Effector memory CD4-positive, alpha-beta T cell (primary cell): ENCODE results near the gene UPF3A.
"Not testable (repeated sequence)": the region's sequence is repeated elsewhere in the genome, so short reads cannot be mapped to it uniquely, and the experiment has no call there.

Experiments used
- DNase-seq, 3 donors: peaks; one replicate each; pipeline ENCODE4 v3.0.0-alpha.2; 2020
- H3K27ac ChIP-seq: 2 replicates; pipeline ENCODE4 v1.7.0; 2013; ENCODE audit warnings: mild to moderate bottlenecking, low read length, moderate library complexity; ENCODE audit not compliant: insufficient read depth, poor library complexity, severe bottlenecking
- H3K27me3 ChIP-seq: replicated peaks from 2 replicates; pipeline ENCODE4 v1.7.0; 2013; ENCODE audit warnings: mild to moderate bottlenecking, low read length; ENCODE audit not compliant: insufficient read depth, control insufficient read depth, poor library complexity, severe bottlenecking
- H3K36me3 ChIP-seq: 2 replicates; pipeline ENCODE4 v1.7.0; 2013; ENCODE audit warnings: mild to moderate bottlenecking, low read length, moderate library complexity; ENCODE audit not compliant: control insufficient read depth, insufficient read depth
- H3K4me1 ChIP-seq: 2 replicates; pipeline ENCODE4 v1.7.0; 2013; ENCODE audit warnings: low read length, mild to moderate bottlenecking; ENCODE audit not compliant: control insufficient read depth, insufficient read depth, poor library complexity, severe bottlenecking
- H3K4me3 ChIP-seq: 2 replicates; pipeline ENCODE4 v1.7.0; 2013; ENCODE audit warnings: low read length, low read depth, mild to moderate bottlenecking; ENCODE audit not compliant: insufficient read depth, poor library complexity, severe bottlenecking
- H3K9me3 ChIP-seq: 2 replicates; pipeline ENCODE4 v1.7.0; 2013; ENCODE audit warnings: mild to moderate bottlenecking, low read length, moderate library complexity; ENCODE audit not compliant: control insufficient read depth

The UPF3A gene

GRCh38 chr13:114261328-114261965 lies 20.0 kb upstream of the UPF3A start:
- Histone ChIP-seq H3K36me3 (peaks cover 48% of the 10 kb centered on the region), H3K4me3 (no peak overlapping the region), H3K27ac (no peak overlapping the region), H3K27me3 (no peaks in the 10 kb centered on the region), H3K9me3 (no peaks in the 10 kb centered on the region), H3K4me1 (peaks cover 8% of the 10 kb centered on the region)
- DNase-seq, result no peak

GRCh38 chr13:114263578-114263977 lies 17.8 kb upstream of the UPF3A start:
- H3K27ac ChIP-seq, result no peak overlapping the region
- H3K36me3 ChIP-seq, result peaks cover 33% of the 10 kb centered on the region
- peaks cover 13% of the 10 kb centered on the region for H3K4me1 ChIP-seq
- H3K9me3 ChIP-seq, result no peaks in the 10 kb centered on the region
- DNase-seq, result peak in 2 of 3 donors; percentile 8 to 11
- no peaks in the 10 kb centered on the region for H3K27me3 ChIP-seq
- H3K4me3 ChIP-seq, result no peak overlapping the region

DNA sequence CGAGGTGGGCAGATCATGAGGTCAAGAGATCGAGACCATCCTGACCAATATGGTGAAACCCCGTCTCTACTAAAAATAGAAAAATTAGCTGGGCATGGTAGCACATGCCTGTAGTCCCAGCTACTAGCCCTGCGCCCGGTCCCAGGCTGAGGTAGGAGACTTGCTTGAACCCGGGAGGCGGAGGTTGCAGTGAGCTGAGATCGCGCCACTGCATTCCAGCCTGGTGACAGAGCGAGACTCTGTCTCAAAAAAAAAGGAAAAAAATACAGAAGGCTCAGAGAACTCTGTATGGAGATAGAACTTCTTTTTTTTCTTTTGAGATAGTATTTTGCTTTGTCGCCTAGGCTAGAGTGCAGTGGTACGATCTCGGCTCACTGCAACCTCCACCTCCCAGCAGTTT lies 17.1 kb upstream of the UPF3A start:
- H3K27me3 ChIP-seq, DNase-seq, H3K27ac ChIP-seq, H3K9me3 ChIP-seq, H3K4me3 ChIP-seq: not testable (repeated sequence)
- Histone ChIP-seq H3K4me1 (peaks cover 18% of the 10 kb centered on the region), H3K36me3 (peaks cover 27% of the 10 kb centered on the region)

DNA sequence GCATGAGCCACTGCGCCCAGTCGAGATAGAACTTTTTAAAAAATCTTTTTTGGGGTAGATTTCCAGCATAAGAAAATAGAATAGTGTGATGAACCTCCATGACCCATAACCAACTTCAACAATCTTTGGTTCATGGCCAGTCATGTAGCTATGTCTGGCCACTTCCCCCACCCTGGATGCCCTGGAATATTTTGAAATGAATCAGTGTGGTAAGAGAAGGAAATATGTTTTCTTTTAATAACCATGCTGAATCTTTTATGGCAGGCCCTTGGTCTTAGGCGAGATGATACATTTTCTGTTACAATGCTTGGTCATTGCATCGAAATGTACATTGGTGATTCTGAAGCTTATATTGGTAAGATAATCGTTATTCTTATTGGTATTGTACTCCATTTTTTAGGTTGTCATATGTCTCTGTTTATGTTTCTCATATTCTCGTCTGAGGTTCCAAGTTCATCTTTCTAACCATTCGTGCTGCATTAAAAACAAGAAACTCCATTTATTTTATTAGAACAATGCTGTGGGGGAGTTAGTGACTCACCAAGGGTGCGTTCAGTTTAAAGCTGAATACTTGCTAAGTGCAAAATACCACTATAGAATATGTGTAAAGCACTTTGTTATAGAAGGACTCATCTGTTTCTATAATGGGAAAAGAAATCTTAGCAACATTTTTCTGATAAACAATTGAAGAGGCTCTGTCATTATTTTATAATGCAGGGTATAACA lies 16.4 kb upstream of the UPF3A start:
- Histone ChIP-seq H3K4me1 (peaks cover 18% of the 10 kb centered on the region), H3K4me3 (no peak overlapping the region), H3K27ac (no peak overlapping the region), H3K36me3 (peaks cover 21% of the 10 kb centered on the region), H3K9me3 (no peaks in the 10 kb centered on the region), H3K27me3 (no peaks in the 10 kb centered on the region)
- DNase-seq, result no peak

GRCh38 chr13:114266241-114266640 lies 15.2 kb upstream of the UPF3A start:
- DNase-seq, result no peak
- H3K9me3 ChIP-seq, result no peaks in the 10 kb centered on the region
- no peak overlapping the region for H3K27ac ChIP-seq
- H3K4me1 ChIP-seq, result peaks cover 18% of the 10 kb centered on the region
- peaks cover 11% of the 10 kb centered on the region for H3K36me3 ChIP-seq
- H3K4me3 ChIP-seq, result no peak overlapping the region
- no peaks in the 10 kb centered on the region for H3K27me3 ChIP-seq

DNA sequence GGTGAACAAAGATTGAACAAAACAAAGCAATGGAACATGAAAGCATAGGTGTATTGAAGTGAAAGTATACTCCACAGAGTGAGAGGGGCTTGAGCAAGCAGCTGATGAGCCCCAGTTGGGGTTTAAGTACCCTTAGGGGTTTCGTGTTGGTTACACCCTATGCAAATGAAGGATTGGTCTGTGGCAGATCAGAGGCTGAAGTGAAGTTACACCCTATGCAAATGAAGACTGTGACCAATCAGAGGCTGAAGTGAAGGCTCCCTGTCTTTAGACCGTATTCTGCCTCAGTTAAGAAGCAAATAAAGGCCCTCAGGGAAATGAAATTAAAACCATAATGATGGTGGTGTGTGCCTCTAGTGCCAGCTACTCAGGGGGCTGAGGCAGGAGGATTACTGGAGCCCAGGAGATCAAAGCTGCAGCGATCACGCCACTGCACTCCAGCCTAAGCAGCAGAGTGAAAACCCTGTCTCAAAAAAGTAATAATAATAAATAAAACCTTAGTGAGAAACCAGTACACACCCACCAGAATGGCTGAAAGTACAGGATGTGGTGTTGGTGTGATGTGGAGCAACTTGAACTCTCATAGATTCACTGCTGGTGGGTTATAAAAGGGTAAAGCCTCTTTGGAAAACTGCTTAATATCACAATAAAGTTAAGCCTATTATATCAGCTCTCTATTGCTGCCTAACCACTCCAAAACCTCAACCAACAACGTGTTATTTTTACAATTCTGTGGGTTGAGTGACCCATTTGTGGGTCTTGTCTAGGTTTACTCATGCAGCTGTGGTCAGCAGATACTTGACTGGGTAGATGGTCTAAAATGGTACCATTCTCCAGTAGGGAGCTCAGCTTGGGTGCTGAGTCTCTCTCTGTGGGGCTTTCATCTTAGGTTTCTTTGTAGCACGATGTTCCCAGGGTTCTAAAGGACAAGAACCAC lies 12.8 kb upstream of the UPF3A start:
- Histone ChIP-seq H3K36me3 (peaks cover 15% of the 10 kb centered on the region), H3K4me3 (peak overlapping the region; percentile 6)

DNA sequence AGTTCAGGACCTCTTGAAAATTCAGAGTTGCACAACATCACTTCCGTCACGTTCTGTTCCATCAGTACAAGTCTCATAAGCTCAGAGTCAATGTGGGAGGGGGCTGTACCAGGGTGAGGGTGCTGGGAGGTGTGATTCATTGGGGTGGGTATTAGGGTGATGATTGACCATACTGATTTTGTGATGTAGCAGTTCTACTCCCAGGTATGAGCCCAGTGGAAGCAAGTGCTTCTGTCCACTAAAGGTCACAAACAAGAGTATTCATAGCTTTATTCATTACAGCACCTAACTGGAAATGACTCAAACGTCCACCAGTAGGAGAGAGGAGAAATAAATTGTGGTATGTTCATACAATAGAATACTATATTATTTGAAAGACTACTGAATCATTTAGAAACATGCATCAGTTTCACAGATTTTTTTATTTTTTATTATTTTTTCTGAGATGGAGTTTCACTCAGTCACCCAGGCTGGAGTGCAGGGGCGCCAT lies 12.1 kb upstream of the UPF3A start:
- DNase-seq, result no peak
- H3K4me1 ChIP-seq, result peaks cover 10% of the 10 kb centered on the region
- no peaks in the 10 kb centered on the region for H3K27me3 ChIP-seq
- H3K4me3 ChIP-seq, result no peak overlapping the region
- no peak overlapping the region for H3K27ac ChIP-seq
- H3K9me3 ChIP-seq, result no peaks in the 10 kb centered on the region
- peaks cover 15% of the 10 kb centered on the region for H3K36me3 ChIP-seq

More for the DNA sequence above, 12.8 kb upstream of the UPF3A start:
- Histone ChIP-seq H3K27ac (no peak overlapping the region), H3K9me3 (no peaks in the 10 kb centered on the region), H3K4me1 (peaks cover 10% of the 10 kb centered on the region), H3K27me3 (no peaks in the 10 kb centered on the region)
- no peak for DNase-seq

DNA sequence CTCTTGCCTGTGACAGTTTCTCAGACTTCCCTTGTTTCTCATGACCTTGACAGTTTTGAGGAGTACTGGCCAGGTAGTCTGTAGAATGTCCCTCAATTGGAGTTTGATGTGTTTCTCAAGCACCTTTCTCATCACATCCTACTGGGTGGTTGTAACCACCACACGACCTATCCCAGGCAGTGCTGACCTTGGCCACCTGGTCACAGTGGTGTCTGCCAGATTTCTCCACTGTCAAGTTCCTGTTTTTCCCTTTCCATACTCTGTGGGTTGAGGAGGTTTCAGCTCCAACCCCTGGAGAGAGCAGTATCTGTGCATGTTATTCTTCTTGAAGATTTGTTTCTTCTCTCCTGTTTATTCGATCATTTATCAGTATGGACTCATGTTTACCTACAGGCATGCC lies 8.4 kb upstream of the UPF3A start:
- Histone ChIP-seq H3K4me3 (no peak overlapping the region), H3K27ac (no peak overlapping the region), H3K4me1 (peaks cover 10% of the 10 kb centered on the region), H3K27me3 (no peaks in the 10 kb centered on the region), H3K9me3 (no peaks in the 10 kb centered on the region), H3K36me3 (peaks cover 10% of the 10 kb centered on the region)
- no peak for DNase-seq

- no peak overlapping the region for H3K4me3 ChIP-seq
- DNase-seq, result no peak
- H3K27me3 ChIP-seq, result no peaks in the 10 kb centered on the region
- H3K4me1 ChIP-seq, result peaks cover under 1% of the 10 kb centered on the region
- H3K27ac ChIP-seq, result no peak overlapping the region
- no peaks in the 10 kb centered on the region for H3K9me3 ChIP-seq
- H3K36me3 ChIP-seq, result peaks cover 10% of the 10 kb centered on the region
Measured at GRCh38 chr13:114275304-114275703, 6.1 kb upstream of the UPF3A start.
